HepG2 (cell line): ENCODE data around the gene JPH3. TPM values are rescaled to one million over a fixed set of nuclear protein-coding genes. Genes with fewer than 3 reads are reported as not detected.

Experiments used
- ATAC-seq: fragments of 200-7000 bp; cut with Tn5 transposase; 3 replicates; pipeline ENCODE4 v1.9.1; 2020; ENCODE audit warnings: mild to moderate bottlenecking, moderate library complexity
- BruUV-seq: library from RNA; stranded (reverse); fragments of 400-500 nt; replicated peaks from 2 replicates; lab custom pipeline; 2021; lab: Mats Ljungman, UMichigan
- CTCF ChIA-PET: fragments of 300-600 bp; formaldehyde crosslinking; extraction: SDS; loops from one replicate; lab custom pipeline; 2021; ENCODE audit warnings: low total read pairs, inconsistent platforms, low intra/inter-chr PET ratio; lab: Yijun Ruan, JAX
- POLR2A ChIA-PET: fragments of 350-600 bp; sonication (Branson Sonifier 250); formaldehyde crosslinking; loops from one replicate; lab custom pipeline; 2020; ENCODE audit warnings: antibody characterized with exemption, inconsistent platforms; lab: Yijun Ruan, JAX
- DNase-seq: peaks from one replicate; pipeline ENCODE4 v3.0.0-alpha.2; 2015; ENCODE audit warnings: low spot score
- FAIRE-seq: peaks from 3 replicates; lab custom pipeline; 2011; peaks lifted over from hg19 to GRCh38; lab: Jason Lieb, UNC
- H2AFZ ChIP-seq: one replicate; pipeline ENCODE4 v1.6.1; 2011; ENCODE audit warnings: low read length, inconsistent platforms
- H3K27ac ChIP-seq: fragments of 300-600 bp; 3 replicates; pipeline ENCODE4 v1.8.0; 2011; ENCODE audit warnings: mixed run types, mild to moderate bottlenecking, mixed read lengths, low read length, inconsistent platforms; ENCODE audit not compliant: insufficient read depth; ENCODE audit errors: extremely low read length
- H3K27me3 ChIP-seq, 2 experiments: fragments of 200-600 bp in 1 of 2; 2 replicates in 1 of 2; 3 replicates in 1 of 2; pipeline versions ENCODE4 v1.6.0 to v1.8.0; 2011; ENCODE audit warnings: low read length in 2 of 2, mild to moderate bottlenecking in 2 of 2, moderate library complexity in 2 of 2, inconsistent platforms in 1 of 2; ENCODE audit not compliant: insufficient read depth in 2 of 2, control insufficient read depth in 1 of 2
- H3K36me3 ChIP-seq, 2 experiments: fragments of 200-600 bp in 1 of 2; replicated peaks in 1 of 2; 2 replicates in 1 of 2; 3 replicates in 1 of 2; pipeline versions ENCODE4 v1.5.1 to v1.8.0; 2011; ENCODE audit warnings: low read length in 2 of 2, inconsistent platforms in 1 of 2; ENCODE audit not compliant: insufficient read depth in 2 of 2, control insufficient read depth in 1 of 2
- H3K4me1 ChIP-seq: 2 replicates; pipeline ENCODE4 v1.5.1; 2012; ENCODE audit warnings: low read length, inconsistent platforms; ENCODE audit not compliant: insufficient read depth
- H3K4me2 ChIP-seq: 2 replicates; pipeline ENCODE4 v1.6.0; 2011; ENCODE audit warnings: low read depth, low read length, inconsistent platforms
- H3K4me3 ChIP-seq, 3 experiments: fragments of 200-600 bp in 1 of 3; sonication (generic), shearing (Covaris generic) in 1 of 3; replicated peaks in 1 of 3; 2 replicates each; pipeline ENCODE4 v1.5.1; 2011 to 2016; ENCODE audit warnings: low read length in 3 of 3, inconsistent platforms in 2 of 3, low read depth in 2 of 3, mild to moderate bottlenecking in 2 of 3, control low read depth in 1 of 3, mixed read lengths in 1 of 3; ENCODE audit not compliant: insufficient read depth in 1 of 3
- H3K79me2 ChIP-seq: one replicate; pipeline ENCODE4 v1.6.1; 2011; ENCODE audit warnings: low read length, inconsistent platforms; ENCODE audit not compliant: insufficient read depth
- H3K9ac ChIP-seq: 2 replicates; pipeline ENCODE4 v1.6.0; 2011; ENCODE audit warnings: mild to moderate bottlenecking, low read depth, low read length, inconsistent platforms; ENCODE audit not compliant: insufficient read depth
- H3K9me3 ChIP-seq: 2 replicates; pipeline ENCODE4 v1.5.1; 2012; ENCODE audit warnings: mild to moderate bottlenecking, low read length
- H4K20me1 ChIP-seq: 2 replicates; pipeline ENCODE4 v1.6.0; 2011; ENCODE audit warnings: inconsistent platforms, mild to moderate bottlenecking, low read length, moderate library complexity; ENCODE audit not compliant: insufficient read depth
- ARID5B ChIP-seq: IDR thresholded peaks from 2 replicates; pipeline ENCODE4 v1.4.0; 2020; ENCODE audit warnings: mild to moderate bottlenecking, missing genetic modification reagents
- CBX5 ChIP-seq: sonication (generic); formaldehyde crosslinking; IDR thresholded peaks from 2 replicates; pipeline ENCODE4 v1.4.0; 2020; ENCODE audit warnings: missing genetic modification reagents, borderline replicate concordance
- CEBPG ChIP-seq: IDR thresholded peaks from 2 replicates; pipeline ENCODE4 v1.6.1; 2016
- CREB1 ChIP-seq, 2 experiments: fragments of 450-650 bp in 1 of 2; IDR thresholded peaks; 2 replicates each; pipeline ENCODE4 v1.6.1; 2016 to 2017; ENCODE audit warnings: control low read depth in 1 of 2, mild to moderate bottlenecking in 1 of 2, missing compliant biosample characterization in 1 of 2, missing genetic modification characterization in 1 of 2
- EP300 ChIP-seq, 3 experiments: sonication (generic) in 1 of 3; formaldehyde crosslinking in 1 of 3; IDR thresholded peaks; 2 replicates each; pipeline versions ENCODE4 v1.5.1 to v1.6.1; 2011 to 2020; ENCODE audit warnings: low read depth in 2 of 3, low read length in 2 of 3, borderline replicate concordance in 1 of 3, improper control_type of control experiment in 1 of 3, mild to moderate bottlenecking in 1 of 3, missing genetic modification reagents in 1 of 3, moderate library complexity in 1 of 3
- HNF4G ChIP-seq, 2 experiments: sonication (generic) in 1 of 2; formaldehyde crosslinking in 1 of 2; IDR thresholded peaks; 2 replicates each; pipeline versions ENCODE4 v1.4.0 to v1.6.1; 2011 to 2020; ENCODE audit warnings: borderline replicate concordance in 2 of 2, low read depth in 2 of 2, mild to moderate bottlenecking in 2 of 2, low read length in 1 of 2, missing genetic modification reagents in 1 of 2, moderate library complexity in 1 of 2
- LCORL ChIP-seq, 2 experiments: fragments of 450-650 bp in 1 of 2; sonication (generic) in 1 of 2; formaldehyde crosslinking in 1 of 2; IDR thresholded peaks; 2 replicates each; pipeline versions ENCODE4 v1.5.0 to v1.6.1; 2017 to 2020; ENCODE audit warnings: antibody characterized with exemption in 1 of 2, missing genetic modification reagents in 1 of 2
- NFKB2 ChIP-seq: sonication (generic); formaldehyde crosslinking; IDR thresholded peaks from 2 replicates; pipeline ENCODE4 v1.4.0; 2020; ENCODE audit warnings: missing genetic modification reagents, borderline replicate concordance
- NR1H2 ChIP-seq: sonication (generic); formaldehyde crosslinking; IDR thresholded peaks from 2 replicates; pipeline ENCODE4 v1.8.1; 2022; ENCODE audit warnings: low read depth, missing genetic modification reagents, borderline replicate concordance
- RARA ChIP-seq: IDR thresholded peaks from 2 replicates; pipeline ENCODE4 v1.6.1; 2016; ENCODE audit warnings: missing genetic modification reagents, missing compliant biosample characterization
- RELA ChIP-seq: sonication (generic); formaldehyde crosslinking; IDR thresholded peaks from 2 replicates; pipeline ENCODE4 v1.4.0; 2020; ENCODE audit warnings: missing genetic modification reagents
- SALL1 ChIP-seq: sonication (generic); formaldehyde crosslinking; IDR thresholded peaks from 2 replicates; pipeline ENCODE4 v1.8.0; 2022; ENCODE audit warnings: mild to moderate bottlenecking, missing genetic modification reagents
- ZNF331 ChIP-seq: sonication (generic); formaldehyde crosslinking; IDR thresholded peaks from 2 replicates; pipeline ENCODE4 v1.4.0; 2020; ENCODE audit warnings: missing genetic modification reagents
- ZNF580 ChIP-seq: IDR thresholded peaks from 2 replicates; pipeline ENCODE4 v1.6.1; 2016; ENCODE audit warnings: low read depth, borderline replicate concordance
- ZNF670 ChIP-seq: sonication (generic); formaldehyde crosslinking; IDR thresholded peaks from 2 replicates; pipeline ENCODE4 v1.8.0; 2022; ENCODE audit warnings: mild to moderate bottlenecking, missing genetic modification reagents, borderline replicate concordance
- WGBS: methylation state at CpG from one replicate; pipeline ENCODE4 v1.1.6; 2017; ENCODE audit warnings: low lambda C conversion rate; 5-methylcytosine and 5-hydroxymethylcytosine counted together
- in situ Hi-C: cut with HindIII; loops from 2 replicates; pipeline ENCODE4 v1.10.0; 2017; ENCODE audit warnings: low pct_unique_long_range_greater_than_20kb; ENCODE audit not compliant: extremely low pct_ligation_motif_present
- intact Hi-C: fragments of 100-400 bp; cut with micrococcal nuclease; formaldehyde crosslinking; loops from one replicate; pipeline ENCODE4 v1.10.0; 2022; ENCODE audit not compliant: unreplicated experiment
- polyA plus RNA-seq, 8 experiments: library from polyadenylated mRNA; depleted of rRNA in 3 of 8; stranded (reverse) in 7 of 8; unstranded in 1 of 8; fragments of >200 nt; fragmentation: Illumina TruSeq in 4 of 8; extraction: Trizol in 4 of 8; gene quantifications; 2 replicates each; pipeline versions ENCODE4 v1.2.1 to v1.2.3, GENCODE V29; 2011 to 2016; ENCODE audit warnings: low read depth in 4 of 8, missing spikeins in 1 of 8, mixed read lengths in 1 of 8; ENCODE audit not compliant: insufficient read depth in 1 of 8
- total RNA-seq, 5 experiments: library from RNA; depleted of rRNA; stranded (reverse); fragments of >200 nt; fragmentation: Illumina TruSeq; extraction: Trizol; gene quantifications; 2 replicates each; pipeline ENCODE4 v1.2.3, GENCODE V29; 2016; ENCODE audit warnings: low read depth in 1 of 5
- TF ChIP-seq, protein P1 (sequence below): sonication (generic); formaldehyde crosslinking; IDR thresholded peaks from 2 replicates; pipeline ENCODE4 v1.4.0; 2020; ENCODE audit warnings: missing genetic modification reagents

The JPH3 gene
- total and polyA plus RNA-seq, 2 of the 13 experiments (the other 11 are each of a cell fraction or from before 2014, with no cell fraction given): not detected

DNA sequence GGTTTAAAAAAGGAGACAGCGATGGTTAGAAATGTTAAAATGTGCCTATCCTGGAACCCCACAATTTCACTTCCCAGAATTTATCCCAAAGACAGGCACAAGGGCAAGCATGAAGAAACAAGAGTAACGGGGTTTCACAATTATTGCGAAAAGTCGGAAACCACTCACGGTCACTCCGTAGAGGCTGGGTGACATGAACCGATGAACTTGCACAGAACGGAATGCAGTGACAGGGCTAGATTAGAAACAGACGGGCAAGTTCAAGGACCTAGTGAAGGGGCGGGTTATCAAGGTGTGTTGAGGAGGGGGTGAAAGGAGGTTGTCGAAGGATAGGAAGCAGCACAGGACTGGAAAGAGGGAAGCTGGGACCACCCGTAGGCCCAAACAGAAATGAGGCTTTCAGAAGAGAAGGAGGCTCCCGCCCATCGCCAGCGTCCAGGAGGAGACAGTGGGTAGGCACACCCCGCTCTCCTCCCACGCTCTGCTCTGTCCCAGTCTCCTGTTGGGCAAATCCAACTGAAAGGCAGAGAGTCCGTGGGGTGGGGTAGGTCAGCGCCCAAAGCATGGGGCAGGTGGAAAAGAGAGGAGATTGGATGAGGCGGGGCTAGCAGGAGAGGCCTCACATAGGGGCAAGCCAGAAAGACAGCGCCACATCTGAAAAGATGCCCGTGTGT is 47.4 kb upstream of the JPH3 start:
- in situ Hi-C loops (no loop called here), intact Hi-C loops (no loop called here)
- no peaks in the 10 kb centered on the region for H3K9me3 ChIP-seq
- CTCF ChIA-PET: no interaction called here
- H3K27ac ChIP-seq: no peak overlapping the region
- H4K20me1 ChIP-seq: no peaks in the 10 kb centered on the region; the same call in 1 of the 2 replicates
- FAIRE-seq (peak; percentile 68), DNase-seq (peak; percentile 63), ATAC-seq (peak; percentile 47; the same call in 2 of the 3 replicates)
- H3K4me2 ChIP-seq: peak overlapping the region; percentile 20; the same call in 1 of the 2 replicates
- POLR2A ChIA-PET: no interaction called here
- no peak overlapping the region for H3K9ac ChIP-seq
- peaks cover 42% of the 10 kb centered on the region for H3K4me1 ChIP-seq
- no peaks in the 10 kb centered on the region for H3K79me2 ChIP-seq
- peaks cover 12 to 62% of the 10 kb centered on the region in 2 experiments; a peak in 4 of 5 replicates for H3K27me3 ChIP-seq
- no peak overlapping the region for H2AFZ ChIP-seq
- H3K36me3 ChIP-seq: no peaks in the 10 kb centered on the region
- 14% methylated on average over 22 of the region's 22 CpGs for WGBS
- no TSS peak for BruUV-seq
- H3K4me3 ChIP-seq: peak overlapping the region in 1 of 3 experiments; percentile 4; a peak in 1 of 6 replicates
- TF ChIP-seq, protein P1, sequence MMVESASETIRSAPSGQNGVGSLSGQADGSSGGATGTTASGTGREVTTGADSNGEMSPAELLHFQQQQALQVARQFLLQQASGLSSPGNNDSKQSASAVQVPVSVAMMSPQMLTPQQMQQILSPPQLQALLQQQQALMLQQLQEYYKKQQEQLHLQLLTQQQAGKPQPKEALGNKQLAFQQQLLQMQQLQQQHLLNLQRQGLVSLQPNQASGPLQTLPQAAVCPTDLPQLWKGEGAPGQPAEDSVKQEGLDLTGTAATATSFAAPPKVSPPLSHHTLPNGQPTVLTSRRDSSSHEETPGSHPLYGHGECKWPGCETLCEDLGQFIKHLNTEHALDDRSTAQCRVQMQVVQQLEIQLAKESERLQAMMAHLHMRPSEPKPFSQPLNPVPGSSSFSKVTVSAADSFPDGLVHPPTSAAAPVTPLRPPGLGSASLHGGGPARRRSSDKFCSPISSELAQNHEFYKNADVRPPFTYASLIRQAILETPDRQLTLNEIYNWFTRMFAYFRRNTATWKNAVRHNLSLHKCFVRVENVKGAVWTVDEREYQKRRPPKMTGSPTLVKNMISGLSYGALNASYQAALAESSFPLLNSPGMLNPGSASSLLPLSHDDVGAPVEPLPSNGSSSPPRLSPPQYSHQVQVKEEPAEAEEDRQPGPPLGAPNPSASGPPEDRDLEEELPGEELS (CRISPR knock-in tag): no peak
- no peak for TF ChIP-seq CREB1 (IDR thresholded peaks at IDR 0.05)
- TF ChIP-seq CREB1 (CRISPR knock-in tag; IDR thresholded peaks at IDR 0.05): no peak
- peak; percentile 62 for TF ChIP-seq SALL1 (CRISPR knock-in tag)
- peak; percentile 88 for TF ChIP-seq CEBPG (CRISPR knock-in tag)
- TF ChIP-seq ZNF331 (CRISPR knock-in tag): 0 out of 2 replicates have a peak, but pooled peaks have one; percentile 29
- TF ChIP-seq HNF4G (IDR thresholded peaks at IDR 0.05; ENCODE audit: borderline replicate concordance, low read depth, low read length): 0 out of 2 replicates have a peak, but pooled peaks have one; percentile 8
- no peak for TF ChIP-seq HNF4G (CRISPR knock-in tag; IDR thresholded peaks at IDR 0.05; ENCODE audit: borderline replicate concordance, low read depth)
- peak; percentile 70 for TF ChIP-seq ARID5B (CRISPR knock-in tag)
- 0 out of 2 replicates have a peak, but pooled peaks have one; percentile 29 for TF ChIP-seq CBX5 (CRISPR knock-in tag)
- no peak for TF ChIP-seq NFKB2
- TF ChIP-seq RELA: peak; percentile 92; the same call in 1 of the 2 replicates
- TF ChIP-seq LCORL (IDR thresholded peaks at IDR 0.05): no peak
- peak; percentile 56; the same call in 1 of the 2 replicates for TF ChIP-seq LCORL (CRISPR knock-in tag; IDR thresholded peaks at IDR 0.05)
- no peak for TF ChIP-seq ZNF580 (CRISPR knock-in tag)
- TF ChIP-seq ZNF670 (CRISPR knock-in tag): 0 out of 2 replicates have a peak, but pooled peaks have one; percentile 14
- TF ChIP-seq EP300 (IDR thresholded peaks at IDR 0.05; ENCODE audit: low read depth in 2 of 2, low read length in 2 of 2): peak in 1 of 2 experiments; percentile 43; a peak in 1 of 4 replicates
- TF ChIP-seq EP300 (CRISPR knock-in tag; IDR thresholded peaks at IDR 0.05; ENCODE audit: borderline replicate concordance): no peak
- peak; percentile 91 for TF ChIP-seq RARA
- no peak for TF ChIP-seq NR1H2 (CRISPR knock-in tag)
